ENCODE results near the gene RAB11FIP4.

The RAB11FIP4 gene

DNA sequence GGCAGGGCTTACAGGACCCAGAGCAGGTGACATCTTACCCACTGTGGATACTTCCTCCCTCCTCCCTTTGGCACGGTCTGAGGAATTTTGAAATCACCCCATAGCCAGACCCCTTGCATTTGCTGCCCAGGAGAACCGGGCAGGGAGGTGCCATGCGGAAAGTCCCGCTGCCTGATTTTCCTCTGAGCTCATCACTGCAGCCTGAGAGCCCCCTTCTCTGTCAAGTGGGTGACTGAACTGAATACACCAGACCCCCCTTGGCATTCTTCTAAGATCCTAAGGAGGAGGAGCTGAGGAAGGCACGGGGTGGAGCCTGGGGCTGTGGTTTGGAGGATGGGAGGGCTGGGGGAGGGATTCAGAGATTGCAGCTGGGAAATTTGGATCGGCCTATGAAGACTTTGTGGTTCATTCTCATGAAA is 173.4 kb downstream of the RAB11FIP4 start:
- DNase-seq (ENCODE audit: low read depth in 1 of 2, low spot score in 1 of 2), result no peak

DNA sequence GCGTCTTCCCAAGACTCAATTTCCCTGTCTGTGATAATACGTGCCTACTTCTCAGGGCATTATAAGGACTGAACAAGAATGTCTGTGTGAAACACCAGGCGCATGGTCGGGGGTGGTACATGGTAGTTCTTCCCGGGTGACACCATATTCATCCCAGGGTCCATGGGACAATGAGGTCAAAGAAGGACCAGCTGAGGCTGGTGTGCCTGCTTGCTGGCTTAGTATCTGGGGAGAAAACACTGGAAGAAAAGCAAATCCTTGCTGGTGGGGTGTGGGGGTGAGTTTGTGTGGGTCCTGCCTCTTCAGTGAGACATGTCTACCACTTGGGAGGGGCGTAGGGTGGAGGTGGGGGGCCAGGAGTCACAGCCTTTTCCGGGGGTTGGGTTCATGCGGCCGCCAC is 174.2 kb downstream of the RAB11FIP4 start:
- no peak for DNase-seq (ENCODE audit: low read depth in 1 of 2, low spot score in 1 of 2)

DNA sequence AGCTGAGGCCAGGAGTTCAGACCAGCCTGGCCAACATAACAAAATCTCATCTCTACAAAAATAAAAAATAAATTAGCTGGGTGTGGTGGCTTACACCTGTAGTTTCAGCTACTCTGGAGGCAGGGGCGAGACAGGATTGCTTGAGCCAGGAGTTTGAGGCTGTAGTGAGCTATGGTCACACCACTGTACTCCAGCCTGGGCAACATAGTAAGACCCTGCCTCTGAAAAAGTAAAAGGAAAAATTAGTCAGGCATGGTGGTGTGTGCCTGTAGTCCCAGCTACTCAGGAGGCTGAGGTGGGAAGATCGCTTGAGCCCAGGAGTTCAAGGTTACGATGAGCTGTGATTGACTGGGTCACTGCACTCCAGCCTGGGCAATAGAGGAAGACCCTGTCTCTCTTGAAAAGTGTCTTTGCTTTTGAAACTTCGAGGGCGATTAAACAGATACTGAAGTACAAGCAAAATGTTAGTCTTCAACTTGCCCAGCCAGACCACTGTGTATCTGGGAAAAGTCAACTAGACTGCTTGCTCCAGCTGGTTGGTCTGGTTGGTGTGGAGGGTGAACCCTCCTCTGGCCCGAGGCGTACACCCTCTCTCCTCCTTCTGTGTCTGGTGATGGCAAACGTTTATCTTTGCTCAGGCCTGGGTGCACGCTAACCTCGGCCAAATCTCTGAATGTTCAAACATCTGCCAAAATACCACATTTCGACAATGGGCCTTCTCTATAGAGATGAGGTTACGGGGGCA is 174.9 kb downstream of the RAB11FIP4 start:
- no peak for DNase-seq (ENCODE audit: low read depth in 1 of 2, low spot score in 1 of 2)

DNA sequence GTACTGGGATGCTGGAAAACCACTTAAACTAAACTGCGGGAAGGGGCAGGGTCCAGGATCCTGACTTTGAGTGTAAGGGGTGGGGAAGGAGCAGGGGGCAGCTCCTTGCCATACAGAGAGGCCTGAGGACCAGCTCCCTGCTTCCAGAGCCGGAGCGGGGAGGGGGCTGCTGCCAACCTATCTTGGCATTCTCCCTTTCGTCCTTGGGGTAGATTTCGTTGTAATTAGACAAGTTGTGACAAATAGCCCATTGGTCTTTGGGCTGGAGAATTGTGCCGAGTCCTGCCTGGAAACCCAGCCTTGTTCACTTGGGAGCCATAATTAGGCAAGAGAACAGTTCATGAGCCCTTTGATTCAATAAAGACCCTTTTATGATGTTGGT is 175.5 kb downstream of the RAB11FIP4 start:
- no peak for DNase-seq (ENCODE audit: low read depth in 1 of 2, low spot score in 1 of 2)

DNA sequence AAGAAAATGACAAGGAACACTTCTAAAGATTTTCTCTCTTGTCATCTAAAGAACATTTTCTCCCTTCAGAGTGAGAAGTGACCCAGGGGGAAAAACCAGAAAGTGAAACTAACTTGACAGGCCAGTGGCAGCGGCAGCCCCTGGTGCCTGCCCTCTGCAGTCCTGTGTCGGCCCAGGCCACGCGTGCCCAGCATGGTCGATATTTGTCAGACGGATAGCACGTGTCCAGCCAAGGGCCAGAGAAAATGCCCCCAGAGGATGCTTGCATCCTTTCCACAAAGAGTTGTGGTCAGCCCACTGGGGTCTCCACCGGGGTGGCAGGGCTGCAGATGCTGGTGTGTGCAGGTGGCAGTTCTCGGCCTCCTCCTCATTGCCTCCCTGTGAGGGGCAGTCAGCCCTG is 176.6 kb downstream of the RAB11FIP4 start:
- DNase-seq (ENCODE audit: low read depth in 1 of 2, low spot score in 1 of 2), result no peak

DNA sequence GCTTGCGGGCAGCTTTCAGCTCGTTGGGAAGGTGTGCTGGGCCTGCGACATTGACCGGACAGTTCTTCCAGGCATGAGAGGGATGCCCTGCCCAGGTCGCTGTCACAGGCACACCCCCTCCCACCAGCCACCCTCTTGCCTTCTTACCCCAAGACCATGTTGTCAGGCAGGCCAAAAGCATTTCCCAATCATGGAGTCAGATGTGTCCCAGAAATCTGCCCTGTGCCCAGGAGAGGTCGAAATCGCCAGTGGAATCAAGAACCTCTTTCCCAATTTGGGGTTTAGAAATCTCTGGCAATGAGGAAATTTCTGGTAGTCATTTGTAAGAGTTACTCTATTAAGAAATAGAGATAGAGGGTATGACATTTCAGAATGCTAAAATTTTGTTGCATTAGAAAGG is 177.1 kb downstream of the RAB11FIP4 start:
- no peak for DNase-seq (ENCODE audit: low read depth in 1 of 2, low spot score in 1 of 2)

DNA sequence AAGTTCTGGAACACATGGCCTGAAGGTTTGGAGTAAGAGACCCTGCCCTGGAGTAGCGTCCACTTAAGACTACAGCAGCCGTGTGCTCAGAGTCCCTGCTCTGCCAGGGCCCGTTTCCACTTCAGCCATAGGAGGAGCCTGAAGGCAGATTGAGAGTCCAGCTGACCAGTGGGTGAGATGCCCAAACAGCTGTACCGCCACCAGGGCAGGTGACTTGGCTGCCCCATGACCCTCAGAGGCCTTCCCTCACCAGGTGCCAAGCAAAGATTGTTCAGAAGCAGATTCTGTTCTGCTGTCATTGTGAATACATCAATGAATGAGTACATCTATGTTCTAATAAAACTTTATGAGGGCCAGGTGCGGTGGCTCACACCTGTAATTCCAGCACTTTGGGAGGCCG is 178.8 kb downstream of the RAB11FIP4 start:
- DNase-seq (ENCODE audit: low read depth in 1 of 2, low spot score in 1 of 2), result no peak

DNA sequence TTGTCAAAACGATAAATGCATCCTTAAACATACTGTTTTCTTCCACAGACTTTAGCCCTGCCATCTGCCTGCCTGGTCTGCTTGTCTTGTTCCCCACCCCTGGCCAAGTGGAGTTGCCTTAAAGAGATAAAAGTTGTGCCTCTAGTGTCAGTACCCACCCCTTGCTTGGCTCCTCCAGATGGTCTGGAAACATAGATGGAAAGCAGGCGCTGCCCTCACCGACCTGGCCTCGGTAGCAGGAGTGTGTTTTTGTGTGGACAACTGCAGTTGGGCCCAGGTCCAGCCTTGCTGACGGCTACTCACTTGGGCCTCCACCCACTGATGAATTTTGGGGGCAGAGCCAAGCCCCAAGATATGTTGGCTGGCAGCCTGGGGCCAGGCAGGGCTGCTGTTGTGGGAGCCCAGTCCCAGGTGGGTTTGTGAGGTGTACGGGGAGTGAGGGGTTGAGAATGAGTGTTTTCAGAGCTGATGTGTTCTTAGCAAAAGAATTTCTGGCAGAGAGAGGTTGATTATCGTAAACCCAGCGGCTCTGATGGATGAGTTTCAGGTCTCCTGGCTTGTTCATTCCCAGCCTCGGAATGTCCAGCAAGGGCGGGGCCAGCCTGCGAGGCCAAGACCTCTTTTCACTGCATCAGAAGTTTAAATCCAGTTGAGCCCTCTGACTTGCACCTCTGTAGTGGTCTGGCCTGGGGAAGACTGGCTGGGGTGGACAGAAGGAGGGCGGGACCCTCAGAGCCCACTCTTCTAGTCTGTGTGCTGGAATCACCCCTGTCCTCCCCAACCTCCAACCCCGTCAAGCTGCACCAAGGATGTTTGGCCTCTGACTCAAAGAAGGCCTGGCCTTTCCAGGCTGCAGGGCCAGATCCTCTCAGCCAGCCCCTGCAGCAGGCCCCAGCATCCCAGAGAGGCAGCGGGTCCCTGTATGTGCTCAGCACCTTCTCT is 179.7 kb downstream of the RAB11FIP4 start:
- DNase-seq (ENCODE audit: low read depth in 1 of 2, low spot score in 1 of 2), result no peak

DNA sequence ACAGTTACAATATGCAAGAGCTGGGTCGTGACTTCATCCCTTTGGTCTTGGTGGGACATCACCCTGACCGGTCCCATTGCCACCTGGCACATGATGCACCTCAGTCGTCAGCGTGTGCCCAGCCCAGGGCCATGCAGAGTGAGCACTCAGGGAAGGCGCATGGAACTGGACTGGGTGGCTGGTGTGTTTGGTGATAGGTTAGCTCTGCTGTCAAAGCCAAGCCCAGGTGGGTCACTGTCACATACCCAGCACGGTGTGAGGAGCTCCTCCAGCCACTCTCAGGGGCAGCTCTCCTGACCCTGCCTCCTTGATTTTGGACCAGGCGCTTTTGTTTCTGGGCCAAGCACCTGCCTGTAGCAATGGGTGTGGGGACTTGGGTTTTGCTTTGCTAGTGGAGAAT is 180.9 kb downstream of the RAB11FIP4 start:
- DNase-seq (ENCODE audit: low read depth in 1 of 2, low spot score in 1 of 2), result no peak

DNA sequence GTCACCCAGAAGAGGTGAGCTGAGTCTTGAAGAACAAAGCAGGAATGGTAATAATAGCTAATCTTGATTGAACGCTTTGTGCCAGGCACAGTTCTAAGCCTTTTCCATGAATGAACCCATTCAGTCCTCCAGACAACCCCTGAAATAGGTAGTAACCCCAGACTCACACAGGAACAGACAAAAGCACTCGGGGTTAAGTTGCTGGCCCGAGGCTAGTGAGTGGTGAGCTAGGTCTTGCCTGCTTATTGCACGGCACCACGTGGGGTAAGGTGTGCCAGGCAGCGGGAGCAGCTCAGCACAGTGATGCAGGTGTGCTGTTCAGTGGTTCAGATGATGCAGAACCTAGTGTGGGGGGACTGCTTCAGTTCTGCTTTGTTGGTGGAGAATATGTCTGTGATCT is 181.6 kb downstream of the RAB11FIP4 start:
- DNase-seq (ENCODE audit: low read depth in 1 of 2, low spot score in 1 of 2), result no peak

DNA sequence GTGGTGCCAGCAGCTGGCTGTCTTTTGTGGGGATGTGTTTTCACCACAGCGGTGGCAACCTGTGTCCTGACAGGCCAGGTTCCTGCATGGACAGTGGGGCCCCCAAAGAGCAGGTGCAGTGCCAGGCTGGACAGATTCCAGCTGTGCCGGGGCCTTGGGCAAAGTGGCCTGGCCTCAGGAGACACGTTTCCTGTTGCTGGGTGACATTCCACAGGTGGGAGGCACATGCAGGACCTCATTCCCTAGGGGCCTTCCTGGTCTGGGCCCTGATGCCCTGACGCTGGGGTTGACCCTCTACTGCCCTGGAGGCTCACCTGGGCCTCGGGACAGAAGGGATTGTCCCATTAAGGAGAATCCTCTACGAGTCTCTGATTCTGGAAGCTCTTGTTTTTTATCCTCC is 182.4 kb downstream of the RAB11FIP4 start:
- no peak for DNase-seq (ENCODE audit: low read depth in 1 of 2, low spot score in 1 of 2)

DNA sequence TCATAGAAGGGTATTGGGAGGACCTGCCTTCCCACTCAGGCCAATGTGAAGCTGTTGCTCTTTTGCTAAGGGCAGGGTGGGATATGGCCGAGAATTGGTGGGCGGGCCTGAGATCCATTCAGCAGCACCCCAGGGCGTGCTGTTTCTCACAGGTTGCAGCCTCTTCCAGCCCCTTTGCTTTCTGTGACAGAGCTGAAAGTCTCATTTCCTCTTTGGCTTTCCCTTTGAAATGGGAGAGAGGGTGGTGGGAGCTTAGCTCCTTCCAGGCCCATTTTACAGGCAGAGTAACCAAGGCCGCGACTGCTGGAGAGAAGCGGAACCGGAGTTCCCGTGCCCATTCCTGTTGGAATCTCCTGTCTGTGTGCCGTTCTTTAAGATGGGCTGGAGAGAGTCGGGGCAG is 183.0 kb downstream of the RAB11FIP4 start:
- DNase-seq (ENCODE audit: low read depth in 1 of 2, low spot score in 1 of 2), result no peak

DNA sequence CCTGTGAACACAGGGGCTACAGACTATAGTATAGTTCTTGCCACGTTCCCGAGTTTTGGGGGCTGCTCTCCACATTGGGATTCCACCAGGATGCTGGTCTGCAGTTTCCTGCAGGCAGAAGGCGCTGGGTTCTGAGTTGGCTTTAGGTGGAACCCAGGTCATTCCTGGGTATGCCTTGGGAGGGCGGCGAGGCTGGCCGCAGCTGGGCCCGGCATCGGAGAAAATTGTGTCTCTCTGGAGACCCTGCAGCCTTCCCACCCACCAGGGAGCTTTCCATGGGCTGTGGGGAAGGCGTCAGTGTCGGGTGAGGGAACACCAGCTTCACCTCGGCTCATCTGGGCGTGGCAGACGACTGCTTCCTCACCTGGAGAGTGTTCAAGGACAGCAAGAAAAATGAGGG is 183.6 kb downstream of the RAB11FIP4 start:
- DNase-seq (ENCODE audit: low read depth in 1 of 2, low spot score in 1 of 2), result no peak

DNA sequence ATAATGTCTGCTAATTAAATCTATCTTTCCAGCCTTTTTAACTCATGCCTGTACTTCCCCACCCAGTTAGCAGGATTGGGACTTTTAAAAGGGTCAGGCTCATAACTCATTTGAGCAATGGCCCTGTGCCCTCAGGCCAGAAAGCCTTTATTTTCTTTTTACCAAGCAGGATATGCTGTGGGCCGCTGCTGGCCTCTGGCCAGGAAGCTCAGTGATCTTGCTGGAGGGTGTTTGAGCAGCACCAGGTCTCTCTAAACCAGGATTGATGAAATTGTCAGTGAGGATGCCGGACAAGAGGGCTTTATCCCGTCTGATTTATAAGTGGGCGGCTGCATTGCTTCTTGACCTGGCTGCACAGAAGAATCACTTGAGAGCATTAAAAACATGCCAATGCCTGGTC is 187.8 kb downstream of the RAB11FIP4 start:
- no peak for DNase-seq (ENCODE audit: low read depth in 1 of 2, low spot score in 1 of 2)

DNA sequence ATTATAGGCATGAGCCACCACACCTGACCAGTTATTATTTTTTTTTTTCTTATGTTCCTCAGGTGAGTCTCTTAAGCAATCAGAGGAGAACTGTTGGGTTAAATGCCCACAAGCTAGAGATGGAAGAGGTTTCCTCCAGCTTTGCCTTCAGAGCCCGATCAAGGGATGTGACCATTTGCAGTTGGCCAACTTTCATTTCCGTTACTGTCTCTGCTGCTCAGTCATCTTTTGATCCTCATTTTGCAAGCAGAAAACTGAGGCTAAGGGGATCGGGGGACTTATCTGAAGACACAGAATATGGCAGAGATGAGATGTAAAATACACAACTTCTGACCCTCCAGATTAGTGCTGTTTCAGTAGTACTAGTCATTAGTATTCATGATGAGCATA is 188.8 kb downstream of the RAB11FIP4 start:
- DNase-seq (ENCODE audit: low read depth in 1 of 2, low spot score in 1 of 2), result no peak

DNA sequence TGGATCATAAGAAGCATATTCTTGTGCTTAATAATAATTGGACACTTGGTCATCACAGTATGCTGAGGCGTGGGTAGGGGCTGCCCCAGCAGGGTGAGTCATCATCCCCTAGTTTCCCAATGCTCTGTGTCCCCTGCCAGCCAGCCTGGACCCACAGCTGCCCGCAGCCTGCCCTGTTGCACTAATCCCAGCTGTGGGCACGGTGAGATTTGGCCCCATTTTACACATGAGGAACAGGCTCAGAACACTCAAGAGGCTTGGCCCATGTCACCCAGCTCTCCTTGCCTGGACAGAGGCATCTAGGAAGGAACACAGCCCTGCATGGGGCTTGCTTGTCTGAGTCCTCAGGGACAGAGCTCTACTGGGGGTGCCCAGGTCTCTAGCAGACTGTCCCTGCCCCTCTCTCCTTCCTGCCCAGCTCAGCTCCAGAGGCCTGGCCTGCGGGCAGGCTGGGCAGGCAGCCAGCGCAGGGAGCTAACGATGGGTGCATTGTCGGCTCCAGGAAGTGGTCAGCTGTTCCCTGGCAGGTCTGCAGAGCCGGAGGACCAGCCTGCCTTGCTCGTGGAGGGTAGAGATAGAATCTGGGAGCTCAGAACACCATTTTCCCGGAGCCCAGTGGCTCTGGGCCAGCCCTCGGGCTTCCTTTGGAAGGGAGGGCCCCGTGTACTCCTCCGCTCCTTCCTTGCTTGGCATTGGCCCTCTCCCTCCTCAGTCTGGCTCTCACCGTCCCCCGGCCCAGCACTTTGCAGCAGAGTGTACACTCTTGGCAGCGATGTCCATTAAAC is 189.4 kb downstream of the RAB11FIP4 start:
- no peak for DNase-seq (ENCODE audit: low read depth in 1 of 2, low spot score in 1 of 2)

DNA sequence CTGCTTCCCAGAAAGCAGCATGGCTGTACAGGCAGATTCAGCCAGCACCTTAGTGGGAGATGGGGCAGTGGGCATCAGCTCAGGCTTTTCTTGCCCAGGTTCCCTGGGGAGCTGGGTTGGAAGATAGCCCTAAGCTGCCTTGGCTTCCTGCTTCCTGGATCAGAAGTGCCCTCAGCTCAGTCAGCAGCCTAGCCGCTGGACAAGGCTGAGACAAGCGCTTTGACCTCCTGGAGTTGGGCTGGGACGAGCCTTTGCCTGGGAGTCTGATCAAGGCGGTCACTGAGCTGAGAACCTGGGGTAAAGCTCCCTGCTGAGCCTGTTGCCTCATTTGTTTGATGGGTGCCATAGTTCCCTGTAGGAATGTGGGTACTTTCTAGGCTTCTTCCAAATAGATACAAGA is 190.0 kb downstream of the RAB11FIP4 start:
- DNase-seq (ENCODE audit: low read depth in 1 of 2, low spot score in 1 of 2), result no peak

DNA sequence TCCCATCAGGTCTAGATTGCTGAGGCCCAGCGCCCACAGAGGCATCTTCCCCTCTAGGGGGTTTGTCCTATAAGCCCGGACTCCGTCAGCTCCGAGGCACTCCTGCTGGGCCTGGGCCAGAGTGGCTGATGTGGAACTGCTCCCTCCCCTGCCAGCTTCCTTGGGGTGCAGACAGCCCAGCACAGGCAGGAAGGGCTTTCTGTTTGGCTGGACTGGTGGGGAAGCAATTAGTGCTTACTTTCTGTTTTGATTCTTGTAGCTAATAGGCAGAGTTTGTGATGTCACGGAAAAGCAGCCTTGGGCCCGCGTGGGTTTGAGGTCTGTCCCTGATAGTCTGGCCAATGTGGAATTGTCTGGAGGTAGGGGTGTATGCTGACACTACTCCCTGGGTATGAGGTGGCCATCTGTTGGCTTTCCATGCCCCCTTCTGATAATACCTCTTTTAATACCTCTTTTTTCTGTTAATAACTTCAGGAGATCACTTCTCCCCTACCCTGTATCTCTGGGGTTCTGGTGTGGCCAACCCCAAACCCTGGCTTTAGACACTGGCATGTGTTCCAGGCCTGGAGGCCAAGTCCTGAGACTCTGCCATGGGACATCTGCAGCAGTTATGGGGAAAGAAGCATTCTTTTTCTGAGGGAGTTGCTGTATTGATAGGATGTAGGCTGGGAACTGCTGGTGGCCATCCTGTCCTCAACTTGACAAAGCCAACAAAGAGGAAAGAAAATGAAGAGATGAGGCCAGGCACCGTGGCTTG is 190.9 kb downstream of the RAB11FIP4 start:
- no peak for DNase-seq (ENCODE audit: low read depth in 1 of 2, low spot score in 1 of 2)

DNA sequence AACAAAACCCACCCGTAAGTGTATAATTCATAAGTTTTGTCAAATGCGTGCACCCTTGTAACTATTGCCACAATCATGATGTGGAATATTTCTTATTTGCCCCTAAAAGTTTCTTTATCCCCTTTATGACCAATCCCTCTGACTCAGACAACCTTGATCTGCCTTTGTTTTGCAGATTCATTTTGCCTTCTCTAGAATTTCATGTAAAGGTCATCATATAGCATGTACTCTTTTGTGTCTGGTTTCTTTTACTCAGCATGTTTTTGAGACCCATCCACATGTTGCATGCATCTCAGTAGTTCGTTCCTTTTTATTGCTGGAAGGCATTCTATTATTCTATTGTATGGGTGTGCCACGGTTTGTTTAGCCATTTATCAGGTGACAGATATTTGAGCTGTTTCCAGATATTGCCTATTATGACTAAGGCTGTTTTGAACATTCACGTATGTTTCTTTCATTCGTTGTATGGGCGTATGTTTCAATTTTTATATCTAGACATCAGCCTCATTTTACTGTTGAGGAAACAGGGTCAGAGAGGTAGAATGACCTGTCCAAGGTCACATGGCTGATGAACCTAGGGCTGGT is 192.4 kb downstream of the RAB11FIP4 start:
- no peak for DNase-seq (ENCODE audit: low read depth in 1 of 2, low spot score in 1 of 2)

DNA sequence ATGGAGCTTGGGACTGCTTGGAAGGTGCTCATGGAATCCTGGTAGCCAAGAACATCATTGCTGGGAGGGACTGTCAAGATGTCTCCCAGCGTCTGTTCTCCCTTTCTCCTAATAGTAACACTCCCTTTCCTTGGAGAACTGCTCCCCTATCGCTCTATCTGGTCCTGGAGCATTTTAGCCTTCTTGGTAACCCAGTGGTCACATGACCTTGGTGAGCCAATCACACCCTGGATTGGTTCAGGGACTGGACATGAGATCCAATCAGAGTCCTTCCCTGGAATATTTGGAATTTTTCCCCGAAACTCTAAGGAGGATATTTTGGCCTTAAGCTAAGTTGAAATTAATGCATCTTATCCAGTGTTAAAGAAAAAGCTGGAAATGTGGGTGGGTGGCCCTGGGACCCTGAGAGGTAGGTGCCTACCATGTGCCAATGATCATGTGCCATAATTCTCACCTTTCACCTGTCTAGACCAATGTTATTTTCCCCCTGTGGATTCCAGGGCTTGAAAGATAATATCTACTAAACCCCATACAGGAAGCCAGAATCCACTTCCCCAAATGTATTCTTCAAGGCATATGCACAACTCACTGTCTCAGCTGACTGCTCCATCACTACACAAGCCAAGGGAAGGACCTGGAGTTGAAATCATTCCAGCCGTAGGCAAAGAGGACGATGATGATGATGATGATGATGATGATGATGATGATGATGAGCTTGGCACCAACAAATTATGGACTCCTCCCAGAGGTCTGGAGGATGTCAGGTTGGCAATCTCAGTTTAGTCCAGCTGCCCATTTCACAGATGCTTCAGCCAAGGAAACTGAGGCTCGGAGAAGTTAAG is 193.2 kb downstream of the RAB11FIP4 start:
- DNase-seq (ENCODE audit: low read depth in 1 of 2, low spot score in 1 of 2), result no peak
